ENCODE data around the gene GFOD2.

The GFOD2 gene

GRCh38 chr16:67647681-67648080 lies 71.4 kb downstream of the GFOD2 start:
- no peak for TF ChIP-seq CTCF (IDR thresholded peaks at IDR 0.05)
- H3K4me3 ChIP-seq: no peak overlapping the region
- H3K27ac ChIP-seq: no peak overlapping the region
- no peak for DNase-seq (ENCODE audit: low spot score)

DNA sequence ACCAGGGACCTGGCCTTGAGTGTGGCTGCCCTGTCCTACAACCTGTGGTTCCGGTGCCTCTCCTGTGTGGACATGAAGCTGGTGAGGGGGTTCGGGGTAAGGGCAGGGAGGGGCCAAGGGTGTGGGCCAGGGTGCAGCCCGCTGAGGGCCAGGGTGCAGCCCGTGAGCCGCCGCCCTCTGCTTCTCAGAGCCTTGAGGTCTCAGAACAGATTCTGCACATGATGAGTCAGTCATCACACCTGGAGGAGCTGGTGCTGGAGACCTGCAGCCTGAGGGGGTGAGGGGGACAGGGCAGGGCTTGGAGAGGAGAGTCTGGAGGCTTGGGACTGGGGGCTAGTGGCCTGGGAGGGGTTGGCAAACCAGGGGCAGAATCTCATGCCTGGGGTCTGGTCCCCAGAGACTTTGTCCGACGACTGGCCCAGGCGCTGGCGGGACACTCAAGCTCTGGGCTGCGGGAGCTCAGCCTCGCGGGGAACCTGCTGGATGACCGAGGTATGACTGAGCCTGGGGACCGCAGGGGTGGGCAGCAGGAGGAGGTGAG lies 71.9 kb downstream of the GFOD2 start:
- DNase-seq (ENCODE audit: low spot score): peak; percentile 68
- Histone ChIP-seq H3K4me3 (no peak overlapping the region), H3K27ac (no peak overlapping the region)
- no peak for TF ChIP-seq CTCF (IDR thresholded peaks at IDR 0.05)

- Histone ChIP-seq H3K27ac (no peak overlapping the region), H3K4me3 (peak overlapping the region; percentile 58)
- DNase-seq (ENCODE audit: low spot score): peak; percentile 71
- no peak for TF ChIP-seq CTCF (IDR thresholded peaks at IDR 0.05)
Measured at GRCh38 chr16:67645397-67646121, 73.6 kb downstream of the GFOD2 start.

- H3K27ac ChIP-seq: no peak overlapping the region
- no peak for DNase-seq (ENCODE audit: low spot score)
- H3K4me3 ChIP-seq: no peak overlapping the region
- no peak for TF ChIP-seq CTCF (IDR thresholded peaks at IDR 0.05)
Measured at GRCh38 chr16:67644038-67644437, 75.1 kb downstream of the GFOD2 start.

DNA sequence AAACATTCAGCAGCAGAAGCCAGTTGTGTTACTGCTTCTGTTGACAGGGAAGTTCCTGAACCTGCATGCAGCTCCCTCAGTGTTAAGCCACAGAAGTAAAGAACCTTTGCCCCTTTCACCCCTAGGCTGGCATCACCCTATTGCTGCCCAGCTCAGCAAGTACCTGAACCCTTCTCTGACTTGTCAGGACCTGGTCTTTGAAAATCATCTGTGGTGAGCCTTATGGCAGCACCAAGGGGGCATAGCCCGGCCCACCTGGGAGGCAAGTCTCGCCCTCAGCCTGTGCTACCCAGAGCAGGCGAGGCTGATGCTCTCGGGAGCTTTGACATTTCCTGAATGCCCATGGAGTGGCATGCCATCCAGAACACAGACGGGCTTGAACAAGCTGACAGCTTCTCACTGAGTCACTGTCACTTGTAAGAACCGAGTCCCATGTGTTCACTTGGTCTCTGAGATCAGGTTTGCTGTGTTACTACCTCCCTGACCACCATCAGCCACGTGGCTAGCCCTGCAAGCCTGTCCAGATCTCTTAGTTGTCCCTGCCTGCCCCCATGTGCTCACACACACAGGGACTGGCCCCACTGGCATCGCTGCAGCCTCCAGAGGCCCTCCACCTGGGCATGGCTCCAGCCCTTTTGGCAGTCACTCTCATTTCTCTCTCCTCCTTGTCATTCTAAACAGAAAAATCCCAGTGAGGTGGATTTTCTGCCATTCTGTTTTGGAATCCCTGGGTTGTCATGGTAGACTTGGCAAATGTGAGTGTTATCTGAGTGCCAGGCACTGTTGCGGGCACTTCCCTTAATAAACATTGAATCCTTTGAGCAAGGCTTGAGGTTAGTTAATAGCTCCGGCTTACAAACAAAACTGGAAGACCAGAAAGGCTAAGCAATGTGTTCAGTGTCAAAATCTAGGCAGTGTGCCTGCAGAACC lies 77.1 kb downstream of the GFOD2 start:
- H3K4me3 ChIP-seq: no peak overlapping the region
- TF ChIP-seq CTCF (IDR thresholded peaks at IDR 0.05): no peak
- peak; percentile 86 for DNase-seq (ENCODE audit: low spot score)
- peak overlapping the region in 1 of 2 donors; percentile 5 for H3K27ac ChIP-seq

DNA sequence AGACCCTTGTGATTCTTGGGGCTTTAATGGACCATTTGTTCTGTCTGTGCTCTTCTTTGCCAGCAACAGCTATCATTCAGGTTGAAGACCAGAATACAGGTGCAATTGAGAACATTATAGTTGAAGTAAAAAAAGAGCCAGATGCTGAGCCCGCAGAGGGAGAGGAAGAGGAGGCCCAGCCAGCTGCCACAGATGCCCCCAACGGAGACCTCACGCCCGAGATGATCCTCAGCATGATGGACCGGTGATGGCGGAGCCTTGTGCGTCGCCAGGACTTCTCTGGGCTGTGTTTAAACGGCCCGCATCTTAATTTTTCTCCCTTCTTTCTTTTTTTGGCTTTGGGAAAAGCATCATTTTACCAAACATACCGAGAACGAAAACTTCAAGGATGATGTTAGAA lies 81.5 kb downstream of the GFOD2 start:
- no peak for DNase-seq (ENCODE audit: low spot score)
- Histone ChIP-seq H3K27ac (no peak overlapping the region), H3K4me3 (no peak overlapping the region)
- no peak for TF ChIP-seq CTCF (IDR thresholded peaks at IDR 0.05)
